ENCODE measurements around the gene OR51V1. TPM values are rescaled to one million over a fixed set of nuclear protein-coding genes. Genes with fewer than 3 reads are reported as not detected.

OR51V1 gene
- total RNA-seq, 2 experiments from 2014 or later = not detected

- no peak overlapping the region for H3K27ac ChIP-seq (ENCODE audit: low read depth, low read length, poor library complexity, severe bottlenecking)
- H4K20me1 ChIP-seq (ENCODE audit: insufficient read depth, low read length) = no peaks in the 10 kb centered on the region
- H3K4me2 ChIP-seq (ENCODE audit: low read length) = no peak overlapping the region
- no peak overlapping the region for H2AFZ ChIP-seq (ENCODE audit: low read length)
- H3K36me3 ChIP-seq (ENCODE audit: insufficient read depth, low read length) = no peaks in the 10 kb centered on the region
- no peak overlapping the region for H3K4me3 ChIP-seq (ENCODE audit: low read depth, low read length, poor library complexity, severe bottlenecking)
- H3K9me3 ChIP-seq (ENCODE audit: low read length) = no peaks in the 10 kb centered on the region
- intact Hi-C loops (cut with micrococcal nuclease; ENCODE audit: unreplicated experiment) = no loop called here
- BruUV-seq (replicated peaks) = no TSS peak
- CTCF ChIA-PET (ENCODE audit: unreplicated experiment) = no interaction called here
- DNase-seq (ENCODE audit: low spot score) = no peak
- TF ChIP-seq EZH2phosphoT487 (IDR thresholded peaks at IDR 0.05; ENCODE audit: borderline replicate concordance, low read depth, low read length) = no peak
- TF ChIP-seq CTCF (conservative IDR thresholded peaks at IDR 0.05; ENCODE audit: low read length) = no peak
- no peaks in the 10 kb centered on the region for H3K4me1 ChIP-seq (ENCODE audit: insufficient read depth, low read length, poor library complexity, severe bottlenecking)
- H3K79me2 ChIP-seq (ENCODE audit: insufficient read depth, low read depth, low read length) = no peaks in the 10 kb centered on the region
- POLR2A ChIA-PET = no interaction called here
- no peaks in the 10 kb centered on the region for H3K9me2 ChIP-seq (ENCODE audit: insufficient read depth, low read length)
These were observed 29.8 kb upstream of the OR51V1 start for GRCh38 chr11:5230266-5230665.

GRCh38 chr11:5229796-5230195 is 29.3 kb upstream of the OR51V1 start:
- DNase-seq (ENCODE audit: low spot score) = no peak
- H3K27ac ChIP-seq (ENCODE audit: low read depth, low read length, poor library complexity, severe bottlenecking) = no peak overlapping the region
- H3K36me3 ChIP-seq (ENCODE audit: insufficient read depth, low read length) = no peaks in the 10 kb centered on the region
- H3K4me1 ChIP-seq (ENCODE audit: insufficient read depth, low read length, poor library complexity, severe bottlenecking) = no peaks in the 10 kb centered on the region
- ChIA-PET POLR2A (interaction anchor here (0.7 kb wide), 1 partner anchor 19 kb away, joined by 3 read pairs; no protein-coding TSS in a partner anchor), CTCF (ENCODE audit: unreplicated experiment) (no interaction called here)
- H3K9me3 ChIP-seq (ENCODE audit: low read length) = no peaks in the 10 kb centered on the region
- no peaks in the 10 kb centered on the region for H3K9me2 ChIP-seq (ENCODE audit: insufficient read depth, low read length)
- no peak for TF ChIP-seq EZH2phosphoT487 (IDR thresholded peaks at IDR 0.05; ENCODE audit: borderline replicate concordance, low read depth, low read length)
- no peak for TF ChIP-seq CTCF (conservative IDR thresholded peaks at IDR 0.05; ENCODE audit: low read length)
- no peak overlapping the region for H2AFZ ChIP-seq (ENCODE audit: low read length)
- intact Hi-C loops (cut with micrococcal nuclease; ENCODE audit: unreplicated experiment) = no loop called here
- no peak overlapping the region for H3K4me3 ChIP-seq (ENCODE audit: low read depth, low read length, poor library complexity, severe bottlenecking)
- no TSS peak for BruUV-seq (replicated peaks)
- H3K4me2 ChIP-seq (ENCODE audit: low read length) = no peak overlapping the region
- no peaks in the 10 kb centered on the region for H3K79me2 ChIP-seq (ENCODE audit: insufficient read depth, low read depth, low read length)
- no peaks in the 10 kb centered on the region for H4K20me1 ChIP-seq (ENCODE audit: insufficient read depth, low read length)

GRCh38 chr11:5229356-5229755 is 28.9 kb upstream of the OR51V1 start:
- Histone ChIP-seq H3K4me2 (ENCODE audit: low read length) (no peak overlapping the region), H4K20me1 (ENCODE audit: insufficient read depth, low read length) (no peaks in the 10 kb centered on the region), H3K9me3 (ENCODE audit: low read length) (no peaks in the 10 kb centered on the region), H3K27ac (ENCODE audit: low read depth, low read length, poor library complexity, severe bottlenecking) (no peak overlapping the region), H3K9me2 (ENCODE audit: insufficient read depth, low read length) (no peaks in the 10 kb centered on the region), H2AFZ (ENCODE audit: low read length) (no peak overlapping the region), H3K4me3 (ENCODE audit: low read depth, low read length, poor library complexity, severe bottlenecking) (no peak overlapping the region), H3K36me3 (ENCODE audit: insufficient read depth, low read length) (no peaks in the 10 kb centered on the region), H3K4me1 (ENCODE audit: insufficient read depth, low read length, poor library complexity, severe bottlenecking) (no peaks in the 10 kb centered on the region), H3K79me2 (ENCODE audit: insufficient read depth, low read depth, low read length) (no peaks in the 10 kb centered on the region)
- intact Hi-C loops (cut with micrococcal nuclease; ENCODE audit: unreplicated experiment) = no loop called here
- no TSS peak for BruUV-seq (replicated peaks)
- ChIA-PET POLR2A (interaction anchor here (0.6 to 0.7 kb wide), 2 partner anchors 11 to 18 kb away, joined by 3 read pairs; no protein-coding TSS in a partner anchor), CTCF (ENCODE audit: unreplicated experiment) (no interaction called here)
- TF ChIP-seq EZH2phosphoT487 (IDR thresholded peaks at IDR 0.05; ENCODE audit: borderline replicate concordance, low read depth, low read length) (no peak), CTCF (conservative IDR thresholded peaks at IDR 0.05; ENCODE audit: low read length) (no peak)
- DNase-seq (ENCODE audit: low spot score) = no peak

Measured in OCI-LY7 (cell line).